Suppressor macrophage (primary cell): ENCODE results near the gene ZBTB32.

ENCODE experiments used
- DNase-seq, 4 experiments: peaks; one replicate each; pipeline ENCODE4 v3.0.0-alpha.2; 2020 to 2022

The ZBTB32 gene

GRCh38 chr19:35738021-35738886 is 33.9 kb downstream of the ZBTB32 start:
- DNase-seq = no peak

GRCh38 chr19:35738887-35739229 is 34.5 kb downstream of the ZBTB32 start:
- DNase-seq = no peak

GRCh38 chr19:35739275-35740107 is 35.1 kb downstream of the ZBTB32 start:
- no peak for DNase-seq

GRCh38 chr19:35740108-35740422 is 35.7 kb downstream of the ZBTB32 start:
- DNase-seq = no peak

GRCh38 chr19:35740423-35741202 is 36.3 kb downstream of the ZBTB32 start:
- peak; percentile 97 to 99 (median 98) for DNase-seq

GRCh38 chr19:35741203-35741515 is 36.8 kb downstream of the ZBTB32 start:
- DNase-seq = no peak

- DNase-seq = peak; percentile 81 to 94 (median 91)
Measured at GRCh38 chr19:35742121-35742724, 37.9 kb downstream of the ZBTB32 start, which contains the start of gene IGFLR1. Gene IGFLR1 (minus strand): TSS chr19:35742452. CDS start chr19:35741180, 1,272 bp downstream.

- DNase-seq = no peak
Measured at GRCh38 chr19:35743640-35744429, 39.5 kb downstream of the ZBTB32 start.

GRCh38 chr19:35744430-35745327 is 40.3 kb downstream of the ZBTB32 start:
- DNase-seq = peak; percentile 95 to 98 (median 98)

- peak; percentile 99 to 100 (median 100) for DNase-seq
Measured at GRCh38 chr19:35745328-35746086, 41.1 kb downstream of the ZBTB32 start, which contains the start of the genes PSENEN and U2AF1L4. Gene PSENEN (plus strand): TSS chr19:35745651. CDS start chr19:35745931, 280 bp downstream. Gene U2AF1L4 (minus strand): TSS chr19:35745418. CDS start chr19:35745391, 27 bp downstream.

GRCh38 chr19:35746087-35746462 is 41.7 kb downstream of the ZBTB32 start:
- peak in 1 of 4 experiments; percentile 9 for DNase-seq

GRCh38 chr19:35746531-35746930 is 42.2 kb downstream of the ZBTB32 start:
- DNase-seq = peak in 3 of 4 experiments; percentile 29 to 53 (median 37)

- DNase-seq = peak; percentile 99 to 100 (median 100)
Measured at GRCh38 chr19:35748106-35749020, 44.0 kb downstream of the ZBTB32 start, which contains the start of gene LIN37. Gene LIN37 (plus strand): TSS chr19:35748576. CDS start chr19:35748725, 149 bp downstream.

GRCh38 chr19:35750167-35750566 is 45.8 kb downstream of the ZBTB32 start:
- DNase-seq = no peak

- DNase-seq = no peak
Measured at GRCh38 chr19:35751839-35752745, 47.7 kb downstream of the ZBTB32 start.

- DNase-seq = no peak
Measured at GRCh38 chr19:35752746-35753350, 48.5 kb downstream of the ZBTB32 start.
